CD8-positive, alpha-beta memory T cell (primary cell): ENCODE data around the gene NUTF2. TPM values are rescaled to one million over a fixed set of nuclear protein-coding genes. Genes with fewer than 3 reads are reported as not detected.

ENCODE experiments used
- CTCF ChIA-PET: fragments of 350-600 bp; sonication (Branson Sonifier 250); formaldehyde crosslinking; loops from one replicate; lab custom pipeline; 2021; ENCODE audit warnings: antibody characterized with exemption; lab: Charles Lee
- POLR2A ChIA-PET: fragments of 350-600 bp; sonication (Branson Sonifier 250); formaldehyde crosslinking; loops from one replicate; lab custom pipeline; 2021; ENCODE audit warnings: antibody characterized with exemption; lab: Charles Lee
- DNase-seq, 5 donors: peaks; one replicate each; pipeline versions ENCODE4 v3.0.0 to v3.0.0-alpha.2; 2020 to 2022; ENCODE audit warnings: mixed read lengths in 1 of 5
- H3K27ac ChIP-seq: one replicate; pipeline ENCODE4 v1.7.0; 2013; ENCODE audit warnings: low read depth, mild to moderate bottlenecking, low read length, moderate library complexity
- H3K27me3 ChIP-seq: 2 replicates; pipeline ENCODE4 v1.7.0; 2013; ENCODE audit warnings: low read length, mild to moderate bottlenecking; ENCODE audit not compliant: insufficient read depth, poor library complexity, severe bottlenecking
- H3K36me3 ChIP-seq: 2 replicates; pipeline ENCODE4 v1.7.0; 2013; ENCODE audit warnings: mild to moderate bottlenecking, low read length, moderate library complexity; ENCODE audit not compliant: insufficient read depth
- H3K4me1 ChIP-seq: 2 replicates; pipeline ENCODE4 v1.7.0; 2013; ENCODE audit warnings: mild to moderate bottlenecking, low read length, moderate library complexity; ENCODE audit not compliant: insufficient read depth
- H3K4me3 ChIP-seq: 2 replicates; pipeline ENCODE4 v1.7.0; 2013; ENCODE audit warnings: mild to moderate bottlenecking, low read length
- H3K9me3 ChIP-seq: 2 replicates; pipeline ENCODE4 v1.7.0; 2013; ENCODE audit warnings: mild to moderate bottlenecking, low read length
- H3K27ac Mint-ChIP-seq, 8 donors: one replicate each; pipeline ENCODE4 v1.8.0; 2020 to 2021; ENCODE audit warnings: mixed read lengths in 8 of 8, mild to moderate bottlenecking in 6 of 8, inconsistent platforms in 3 of 8, moderate library complexity in 3 of 8
- H3K27me3 Mint-ChIP-seq, 2 donors: one replicate each; pipeline ENCODE4 v1.8.0; 2020 to 2021; ENCODE audit warnings: mixed read lengths in 2 of 2, mild to moderate bottlenecking in 1 of 2, moderate library complexity in 1 of 2
- H3K36me3 Mint-ChIP-seq, 3 donors: one replicate each; pipeline ENCODE4 v1.8.0; 2020 to 2021; ENCODE audit warnings: mixed read lengths in 3 of 3, inconsistent platforms in 1 of 3, mild to moderate bottlenecking in 1 of 3
- H3K4me1 Mint-ChIP-seq, 3 donors: one replicate each; pipeline ENCODE4 v1.8.0; 2020 to 2021; ENCODE audit warnings: mixed read lengths in 3 of 3, inconsistent platforms in 1 of 3, mild to moderate bottlenecking in 1 of 3
- H3K4me3 Mint-ChIP-seq, 7 donors: one replicate each; pipeline ENCODE4 v1.8.0; 2020 to 2021; ENCODE audit warnings: mixed read lengths in 7 of 7, mild to moderate bottlenecking in 6 of 7, moderate library complexity in 4 of 7, inconsistent platforms in 2 of 7
- H3K9me3 Mint-ChIP-seq, 5 donors: one replicate each; pipeline ENCODE4 v1.8.0; 2020 to 2022; ENCODE audit warnings: mixed read lengths in 5 of 5, mild to moderate bottlenecking in 3 of 5, moderate library complexity in 2 of 5, inconsistent platforms in 1 of 5
- polyA plus RNA-seq: library from polyadenylated mRNA; unstranded; fragments of 300-500 nt; fragmentation: Illumina TruSeq; gene quantifications from one replicate; pipeline ENCODE4 v1.2.3, GENCODE V29; 2021
- total RNA-seq, 2 experiments: library from RNA; stranded (reverse); gene quantifications; one replicate each; pipeline ENCODE4 v1.2.3, GENCODE V29; 2021

Gene NUTF2
- total and polyA plus RNA-seq, 3 experiments from 2014 or later: 129 to 181 (median 181) TPM

DNA sequence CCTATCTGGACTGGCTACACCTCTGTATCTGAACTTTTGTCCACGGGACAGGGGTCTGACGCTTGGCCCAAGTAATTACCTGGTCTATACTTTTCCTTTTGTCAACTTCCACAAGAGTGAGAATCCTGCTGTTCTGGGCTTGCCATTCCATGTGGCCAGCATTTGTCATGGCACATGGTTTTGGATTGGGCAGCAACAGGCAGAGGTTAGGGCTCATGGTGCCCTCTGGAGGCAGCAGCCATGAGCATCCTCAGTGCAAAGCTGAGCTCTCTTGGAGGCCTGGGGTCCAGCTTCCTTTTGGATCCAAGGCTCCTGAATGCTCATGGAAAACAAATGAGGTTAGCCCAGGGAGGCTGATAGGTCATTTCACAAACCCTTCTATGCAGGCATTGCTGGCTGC is 18.6 kb downstream of the NUTF2 start:
- Mint-ChIP-seq H3K27ac (peak overlapping the region in 1 of 8 donors; percentile 38), H3K27me3 (no peaks in the 10 kb centered on the region), H3K9me3 (no peaks in the 10 kb centered on the region), H3K36me3 (peaks cover 0 to 56% (median 2%) of the 10 kb centered on the region in 3 donors), H3K4me3 (no peak overlapping the region), H3K4me1 (peaks cover 5 to 7% (median 6%) of the 10 kb centered on the region in 3 donors)
- Histone ChIP-seq H3K36me3 (peaks cover 6% of the 10 kb centered on the region), H3K4me1 (no peaks in the 10 kb centered on the region), H3K4me3 (no peak overlapping the region), H3K27me3 (no peaks in the 10 kb centered on the region), H3K9me3 (no peaks in the 10 kb centered on the region), H3K27ac (no peak overlapping the region)
- DNase-seq: no peak
- ChIA-PET POLR2A (no interaction called here), CTCF (interaction anchor here (0.8 to 1.8 kb wide), 5 partner anchors 24 to 344 kb away, joined by 3 to 5 read pairs (median 4); no protein-coding TSS in a partner anchor)

DNA sequence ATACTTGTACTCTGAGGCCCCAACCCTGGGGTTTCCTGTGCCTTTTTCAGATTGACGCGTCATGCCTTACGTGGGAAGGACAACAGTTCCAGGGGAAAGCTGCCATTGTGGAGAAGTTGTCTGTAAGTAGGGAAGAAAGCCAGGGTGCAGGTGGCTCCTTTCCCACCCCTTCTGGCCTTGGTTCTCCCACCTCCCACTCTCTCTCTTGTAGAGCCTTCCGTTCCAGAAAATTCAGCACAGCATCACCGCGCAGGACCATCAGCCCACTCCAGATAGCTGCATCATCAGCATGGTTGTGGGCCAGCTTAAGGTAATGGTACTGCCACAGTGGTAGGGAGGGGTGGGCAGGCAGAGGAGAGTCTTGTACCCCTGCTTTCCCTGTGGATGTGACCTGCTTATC is 21.6 kb downstream of the NUTF2 start:
- H3K27ac Mint-ChIP-seq: peak overlapping the region in 1 of 8 donors; percentile 23
- Histone ChIP-seq H3K9me3 (no peaks in the 10 kb centered on the region), H3K4me3 (no peak overlapping the region), H3K27me3 (no peaks in the 10 kb centered on the region), H3K4me1 (peaks cover 7% of the 10 kb centered on the region), H3K36me3 (peaks cover 6% of the 10 kb centered on the region), H3K27ac (no peak overlapping the region)
- H3K4me1 Mint-ChIP-seq: peaks cover 9 to 10% (median 9%) of the 10 kb centered on the region in 3 donors
- no peak for DNase-seq
- POLR2A ChIA-PET: no interaction called here
- no peaks in the 10 kb centered on the region for H3K27me3 Mint-ChIP-seq
- no peaks in the 10 kb centered on the region for H3K9me3 Mint-ChIP-seq
- CTCF ChIA-PET: interaction anchor here (0.8 to 2.4 kb wide), 2 partner anchors 15 to 53 kb away, joined by 3 to 5 read pairs; no protein-coding TSS in a partner anchor
- peaks cover 0 to 53% (median 7%) of the 10 kb centered on the region in 3 donors for H3K36me3 Mint-ChIP-seq
- no peak overlapping the region for H3K4me3 Mint-ChIP-seq

DNA sequence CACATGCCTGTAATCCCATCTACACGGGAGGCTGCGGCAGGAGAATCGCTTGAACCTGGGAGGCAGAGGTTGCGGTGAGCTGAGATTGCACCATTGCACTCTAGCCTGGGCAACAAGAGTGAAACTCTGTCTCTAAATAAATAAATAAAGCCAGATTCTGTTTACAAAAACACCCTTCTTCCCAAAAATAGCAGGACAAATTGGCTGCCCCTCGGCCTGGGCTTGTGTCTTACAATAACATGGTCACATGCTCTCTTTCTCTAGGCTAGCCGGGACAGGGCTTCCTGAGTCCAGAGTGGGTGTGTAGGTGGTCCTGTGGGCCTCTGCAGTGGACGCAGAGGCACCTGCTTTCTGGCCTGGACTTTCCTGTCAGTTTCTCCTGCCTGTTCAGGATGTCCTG is 22.9 kb downstream of the NUTF2 start:
- ChIA-PET POLR2A (interaction anchor here (0.6 kb wide), 1 partner anchor 16 kb away, joined by 3 read pairs; no protein-coding TSS in a partner anchor), CTCF (interaction anchor here (1.7 kb wide), 1 partner anchor 14 kb away, joined by 5 read pairs; no protein-coding TSS in a partner anchor)
- peak overlapping the region in 1 of 8 donors; percentile 74 for H3K27ac Mint-ChIP-seq
- H3K4me1 Mint-ChIP-seq: peaks cover 19 to 24% (median 23%) of the 10 kb centered on the region in 3 donors
- no peak overlapping the region for H3K27ac ChIP-seq
- peaks cover 6% of the 10 kb centered on the region for H3K36me3 ChIP-seq
- H3K4me3 ChIP-seq: no peak overlapping the region
- DNase-seq: no peak
- no peak overlapping the region for H3K4me3 Mint-ChIP-seq
- no peaks in the 10 kb centered on the region for H3K27me3 Mint-ChIP-seq
- H3K9me3 ChIP-seq: no peaks in the 10 kb centered on the region
- H3K9me3 Mint-ChIP-seq: no peaks in the 10 kb centered on the region
- H3K4me1 ChIP-seq: peaks cover 19% of the 10 kb centered on the region
- H3K27me3 ChIP-seq: no peaks in the 10 kb centered on the region
- H3K36me3 Mint-ChIP-seq: peaks cover 0 to 59% (median 7%) of the 10 kb centered on the region in 3 donors

DNA sequence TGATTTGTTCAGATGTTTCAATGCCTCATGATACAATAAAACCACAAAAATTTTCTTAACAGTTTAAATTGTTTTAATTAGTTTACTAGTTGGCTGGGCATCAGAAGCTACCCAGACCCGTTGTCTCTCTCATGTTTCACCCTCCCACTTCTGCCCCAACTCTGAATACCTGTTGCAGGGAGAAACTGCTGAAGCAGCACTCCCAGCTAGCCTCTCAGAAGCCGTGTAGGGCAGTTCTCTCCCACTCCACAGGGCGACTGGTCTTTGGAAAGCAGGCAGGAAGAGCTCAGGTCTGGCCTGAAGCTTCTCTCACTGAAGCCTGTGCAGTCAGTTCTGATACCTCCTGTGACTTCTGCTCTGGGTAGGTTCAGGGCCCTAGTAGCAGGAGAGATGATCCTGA is 24.5 kb downstream of the NUTF2 start:
- Mint-ChIP-seq H3K36me3 (peaks cover 0 to 59% (median 7%) of the 10 kb centered on the region in 3 donors), H3K27me3 (no peaks in the 10 kb centered on the region), H3K4me1 (peaks cover 33 to 40% (median 39%) of the 10 kb centered on the region in 3 donors), H3K4me3 (peak overlapping the region in 4 of 7 donors; percentile 86 to 96 (median 92)), H3K27ac (peak overlapping the region in 4 of 8 donors; percentile 24 to 88 (median 48)), H3K9me3 (no peaks in the 10 kb centered on the region)
- Histone ChIP-seq H3K9me3 (no peaks in the 10 kb centered on the region), H3K4me3 (no peak overlapping the region), H3K27ac (no peak overlapping the region), H3K27me3 (no peaks in the 10 kb centered on the region), H3K36me3 (peaks cover 7% of the 10 kb centered on the region), H3K4me1 (peaks cover 35% of the 10 kb centered on the region)
- CTCF ChIA-PET: interaction anchor here (1.1 to 1.7 kb wide), 4 partner anchors 12 to 205 kb away, joined by 3 to 6 read pairs (median 5); partner anchors contain the start of genes C16orf86 and ENKD1
- no peak for DNase-seq
- POLR2A ChIA-PET: interaction anchor here (0.8 kb wide), 1 partner anchor 22 kb away, joined by 4 read pairs; the partner anchor contains the start of gene PSKH1

DNA sequence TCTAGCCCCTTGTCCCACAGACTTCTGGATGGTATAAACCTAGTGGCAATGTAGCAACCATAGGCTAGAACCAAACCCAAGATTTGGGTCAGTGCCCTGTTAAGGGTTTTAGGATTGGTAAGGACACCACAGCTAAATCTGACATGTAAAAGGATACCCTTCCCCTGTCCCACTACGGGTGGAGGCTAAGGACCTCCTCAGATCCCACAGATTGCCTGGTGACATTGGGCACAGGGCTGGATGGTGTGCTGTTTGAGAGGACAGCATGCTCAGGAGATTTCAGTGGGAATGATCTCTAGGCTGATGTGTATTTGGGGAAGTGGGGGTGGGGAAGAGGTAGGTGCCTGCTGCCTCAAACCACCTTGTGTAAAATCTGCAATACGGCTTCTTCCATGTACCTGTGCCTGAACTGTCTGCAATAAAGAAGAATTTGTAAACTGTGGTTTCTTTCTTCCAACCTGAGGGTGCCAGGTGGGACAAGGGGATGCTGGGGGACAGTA is 25.4 kb downstream of the NUTF2 start:
- Histone ChIP-seq H3K4me3 (peak overlapping the region; percentile 79), H3K9me3 (no peaks in the 10 kb centered on the region), H3K27ac (peak overlapping the region; percentile 91), H3K36me3 (peaks cover 17% of the 10 kb centered on the region), H3K4me1 (peaks cover 35% of the 10 kb centered on the region), H3K27me3 (no peaks in the 10 kb centered on the region)
- H3K4me3 Mint-ChIP-seq: peak overlapping the region; percentile 86 to 96 (median 93)
- peak overlapping the region; percentile 88 to 96 (median 92) for H3K27ac Mint-ChIP-seq
- no peaks in the 10 kb centered on the region for H3K27me3 Mint-ChIP-seq
- DNase-seq: no peak
- peaks cover 33 to 42% (median 39%) of the 10 kb centered on the region in 3 donors for H3K4me1 Mint-ChIP-seq
- H3K9me3 Mint-ChIP-seq: no peaks in the 10 kb centered on the region
- H3K36me3 Mint-ChIP-seq: peaks cover 0 to 60% (median 7%) of the 10 kb centered on the region in 3 donors
- CTCF ChIA-PET: interaction anchor here (1.0 to 1.6 kb wide), 4 partner anchors 27 to 206 kb away, joined by 3 to 6 read pairs (median 4); partner anchors contain the start of genes C16orf86 and ENKD1
- POLR2A ChIA-PET: interaction anchor here (0.6 to 0.8 kb wide), 2 partner anchors 21 to 34 kb away, joined by 4 read pairs; partner anchors contain the start of gene PSKH1

DNA sequence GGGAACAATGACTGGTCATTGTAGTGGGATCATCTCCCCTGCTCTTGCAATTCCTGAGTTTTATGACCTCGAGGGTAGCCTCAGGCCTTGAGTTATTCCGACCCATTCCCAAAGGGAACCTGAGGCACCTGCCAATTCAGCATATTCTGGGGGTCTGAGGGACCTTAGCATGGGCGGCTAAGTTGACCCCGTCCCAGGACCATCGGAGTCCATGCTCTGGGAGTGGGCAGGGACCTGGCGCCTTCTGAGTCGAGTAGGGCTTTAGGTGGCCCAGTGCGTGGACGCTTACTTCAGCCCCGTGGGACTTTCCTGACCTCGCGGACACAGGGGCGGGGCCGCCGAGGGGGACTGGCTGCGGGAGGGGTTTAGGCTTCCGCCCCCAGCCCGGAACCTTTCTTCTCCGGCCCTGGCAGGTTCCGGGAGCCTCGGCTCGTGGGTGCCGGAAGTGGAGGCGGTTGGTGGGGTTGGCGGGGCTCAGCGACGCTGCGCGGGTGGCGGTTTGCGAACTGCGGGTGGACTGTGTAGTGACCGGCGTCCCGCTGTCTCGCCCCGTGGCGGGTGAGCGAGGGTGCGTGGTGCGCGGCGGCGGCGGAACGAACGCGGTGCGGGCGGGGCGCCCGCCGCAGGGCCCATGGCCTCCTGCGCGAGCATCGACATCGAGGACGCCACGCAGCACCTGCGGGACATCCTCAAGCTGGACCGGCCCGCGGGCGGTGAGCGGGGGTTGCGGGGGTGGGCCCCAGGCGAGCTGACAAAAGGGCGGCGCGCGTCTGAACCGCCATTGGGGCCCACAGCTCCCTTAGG is 26.1 kb downstream of the NUTF2 start, which contains the start of gene EDC4:
EDC4 (plus strand) TSS at position 422 of the 804 bp plus-strand sequence; CDS start at position 632, 210 bp downstream.
- Histone ChIP-seq H3K27ac (peak within 1 kb of the TSS; percentile 91), H3K9me3 (no peaks in the 10 kb centered on the region), H3K4me1 (peaks cover 35% of the 10 kb centered on the region), H3K4me3 (peak within 1 kb of the TSS; percentile 79), H3K27me3 (no peaks in the 10 kb centered on the region), H3K36me3 (peaks cover 20% of the 10 kb centered on the region)
- H3K4me1 Mint-ChIP-seq: peaks cover 33 to 42% (median 39%) of the 10 kb centered on the region in 3 donors
- H3K27me3 Mint-ChIP-seq: no peaks in the 10 kb centered on the region
- DNase-seq: peak; percentile 81 to 91 (median 84)
- POLR2A ChIA-PET: interaction anchor here (1.0 to 1.4 kb wide), 5 partner anchors 29 to 66 kb away, joined by 3 to 8 read pairs (median 5); partner anchors contain the start of genes PSMB10, RANBP10 and TSNAXIP1
- H3K4me3 Mint-ChIP-seq: peak within 1 kb of the TSS; percentile 91 to 96 (median 93)
- peak within 1 kb of the TSS; percentile 88 to 96 (median 94) for H3K27ac Mint-ChIP-seq
- CTCF ChIA-PET: interaction anchor here (0.7 to 2.9 kb wide), 9 partner anchors 11 to 63 kb away, joined by 3 to 15 read pairs (median 3); partner anchors contain the start of gene NRN1L
- no peaks in the 10 kb centered on the region for H3K9me3 Mint-ChIP-seq
- peaks cover 0 to 65% (median 7%) of the 10 kb centered on the region in 3 donors for H3K36me3 Mint-ChIP-seq
